Measurements from ENCODE around the gene CNPY1.

CNPY1 gene

DNA sequence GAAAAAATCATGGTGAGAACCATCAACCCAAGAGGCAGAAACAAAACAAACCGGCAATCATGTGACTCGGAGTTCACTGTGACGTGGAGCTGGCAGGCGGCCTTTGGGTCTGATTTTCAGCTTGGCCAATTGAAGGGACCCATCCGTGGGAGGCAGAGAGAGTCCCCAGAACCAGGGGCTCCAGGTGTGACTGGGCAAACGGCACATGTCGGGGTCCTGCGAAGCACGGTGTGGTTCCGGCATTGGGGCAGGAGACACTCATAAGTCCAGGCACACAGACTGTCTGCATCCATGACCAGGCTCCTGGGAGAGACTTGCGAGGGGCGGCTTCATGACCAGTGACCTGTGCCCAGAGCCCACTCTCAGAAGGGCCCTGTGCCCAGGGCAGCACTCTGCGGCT, 12.6 kb upstream of the CNPY1 start:
- DNase-seq (ENCODE audit: low read depth in 2 of 2): no peak

DNA sequence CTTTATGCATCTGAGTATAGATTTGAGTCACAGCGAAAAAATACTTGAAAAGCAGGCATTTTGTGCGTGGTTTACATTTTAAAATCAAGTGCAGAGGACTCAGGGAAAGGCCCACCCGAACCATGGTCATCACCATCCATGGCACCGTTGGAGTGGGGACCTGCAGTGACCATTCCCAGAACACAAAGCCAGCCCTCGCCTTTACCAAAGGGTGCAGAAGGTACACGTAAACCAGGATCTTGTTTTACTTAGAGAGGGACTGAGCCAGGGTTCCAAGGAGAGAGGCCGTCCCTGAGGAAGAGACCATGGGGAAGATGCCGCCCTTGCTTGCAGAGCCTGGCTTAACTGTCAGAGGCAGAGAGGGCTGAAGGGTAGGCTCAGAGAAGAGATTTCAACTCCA, 12.0 kb upstream of the CNPY1 start:
- DNase-seq (ENCODE audit: low read depth in 2 of 2): no peak

DNA sequence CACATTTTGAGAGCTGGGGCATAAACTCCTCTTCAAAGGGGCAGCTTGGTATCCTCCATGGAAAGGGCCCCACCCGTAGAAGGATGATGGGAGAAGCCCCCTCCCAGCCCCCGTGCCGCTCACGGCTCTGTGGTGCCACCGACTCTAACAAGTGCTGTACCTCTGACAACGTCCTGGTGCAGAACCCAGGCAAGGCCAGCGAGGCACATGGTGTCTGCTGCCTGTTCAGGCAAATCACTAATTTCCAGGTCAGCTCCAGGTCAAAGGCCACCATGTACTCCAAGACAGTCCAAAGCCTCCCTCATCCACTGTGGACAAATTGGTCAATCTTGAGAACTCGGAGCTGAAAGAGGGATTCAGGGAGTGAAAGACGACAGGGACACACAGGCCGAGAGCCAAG, 11.4 kb upstream of the CNPY1 start:
- DNase-seq (ENCODE audit: low read depth in 2 of 2): no peak

DNA sequence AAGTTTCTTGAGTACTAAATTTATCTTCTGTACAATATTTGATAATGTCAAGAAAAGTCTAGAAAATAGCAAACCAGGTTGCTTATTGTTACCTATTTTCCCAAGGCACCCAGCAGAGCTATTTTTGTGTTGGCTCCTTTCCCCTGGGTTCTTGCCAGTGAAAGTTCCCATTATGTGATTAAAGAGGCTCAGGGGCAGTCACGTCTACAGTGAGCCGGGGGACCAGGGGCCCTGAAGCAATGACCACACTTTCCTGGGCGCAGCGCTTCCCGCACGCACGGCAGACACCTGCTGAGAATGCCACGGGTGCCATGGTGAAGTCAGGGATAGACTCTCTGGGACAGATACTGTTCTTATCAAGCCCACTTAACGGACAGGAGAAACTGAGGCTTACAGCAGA, 10.4 kb upstream of the CNPY1 start:
- DNase-seq (ENCODE audit: low read depth in 2 of 2): no peak

DNA sequence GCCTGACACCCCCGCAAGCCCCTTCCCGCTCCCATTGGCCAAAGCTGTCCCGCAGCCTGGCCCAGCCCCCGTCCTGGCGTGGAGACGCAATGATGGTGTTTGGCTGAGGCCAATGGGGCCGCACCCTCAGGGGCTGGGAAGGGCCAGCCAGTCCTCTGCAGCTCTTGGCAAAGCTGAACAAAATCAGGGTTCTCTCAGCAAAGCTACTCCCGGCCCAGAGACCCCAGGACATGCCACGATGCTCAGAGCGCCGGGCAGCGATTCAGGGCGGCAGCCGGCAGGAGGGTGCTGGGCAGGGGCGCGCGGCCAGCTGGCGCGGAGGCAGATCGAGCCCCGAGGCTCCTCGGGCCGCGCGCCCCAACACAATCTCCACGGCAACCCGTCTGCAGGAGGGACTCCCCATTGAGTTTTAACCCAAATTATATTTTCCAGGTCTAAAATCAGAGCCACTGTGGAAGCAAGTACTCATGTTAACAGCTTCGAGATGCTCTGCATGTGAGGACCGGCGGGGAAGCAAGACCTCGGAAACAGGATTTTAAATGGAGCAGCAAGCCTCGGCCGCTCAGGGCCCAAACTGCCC, 8.8 kb upstream of the CNPY1 start:
- no peak for DNase-seq (ENCODE audit: low read depth in 2 of 2)

DNA sequence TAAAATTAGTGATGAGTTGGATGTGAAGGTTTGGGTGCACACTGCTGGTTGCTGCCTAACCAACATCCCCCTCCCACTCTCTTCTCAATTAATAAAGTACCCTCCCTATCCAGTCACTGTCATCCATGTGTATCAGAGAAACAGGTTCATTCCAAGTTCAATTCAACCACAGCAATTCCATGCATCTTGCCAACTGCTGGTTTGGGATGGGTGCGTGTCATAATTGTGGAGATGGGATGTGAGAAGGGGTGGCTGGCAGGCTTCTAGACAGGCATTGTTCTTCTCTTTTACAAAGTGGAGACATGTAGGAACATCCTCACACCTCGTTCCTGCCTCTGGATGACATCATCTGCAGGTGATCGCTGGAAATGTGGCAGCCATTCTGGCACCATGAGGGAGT, 7.5 kb upstream of the CNPY1 start:
- no peak for DNase-seq (ENCODE audit: low read depth in 2 of 2)

DNA sequence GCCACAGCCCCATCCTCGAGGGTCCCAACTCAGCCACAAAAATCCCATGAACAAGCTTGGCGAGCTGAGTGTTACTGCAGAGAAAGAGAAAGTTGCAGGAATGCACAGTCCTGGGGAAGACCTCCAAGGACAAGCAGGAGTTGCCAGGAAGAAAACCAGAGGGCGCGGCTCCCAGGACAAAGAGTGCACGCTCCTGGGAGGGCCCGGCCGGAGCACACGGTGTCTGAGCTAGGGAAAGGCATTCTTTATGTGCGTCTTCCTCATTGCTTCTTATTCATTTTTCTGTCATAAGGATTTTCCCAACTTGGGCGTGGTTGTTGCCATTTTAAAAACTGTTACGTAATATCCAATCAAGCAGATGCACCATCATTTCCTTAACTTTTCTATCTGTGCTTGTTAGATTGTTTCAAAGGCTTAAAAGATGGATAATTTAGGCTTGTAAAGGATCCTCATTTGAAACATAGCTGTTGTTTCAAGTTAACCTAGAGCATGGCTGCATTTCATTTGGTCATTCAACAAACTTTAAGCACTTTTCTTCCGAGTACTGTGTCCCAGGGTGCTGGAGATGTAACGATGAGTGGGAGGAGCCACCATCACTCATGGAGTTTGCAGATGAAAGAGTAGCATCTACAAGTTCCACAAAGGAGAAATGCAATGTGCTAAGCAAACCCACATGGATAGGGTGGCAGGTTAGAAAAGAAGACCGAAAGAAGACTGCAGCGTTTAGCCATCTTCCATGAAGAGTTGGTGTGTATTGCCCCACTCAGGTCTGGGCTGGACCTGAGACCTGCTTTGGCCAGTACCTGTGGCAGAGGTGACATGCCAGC, 5.6 kb upstream of the CNPY1 start:
- DNase-seq (ENCODE audit: low read depth in 2 of 2): no peak

DNA sequence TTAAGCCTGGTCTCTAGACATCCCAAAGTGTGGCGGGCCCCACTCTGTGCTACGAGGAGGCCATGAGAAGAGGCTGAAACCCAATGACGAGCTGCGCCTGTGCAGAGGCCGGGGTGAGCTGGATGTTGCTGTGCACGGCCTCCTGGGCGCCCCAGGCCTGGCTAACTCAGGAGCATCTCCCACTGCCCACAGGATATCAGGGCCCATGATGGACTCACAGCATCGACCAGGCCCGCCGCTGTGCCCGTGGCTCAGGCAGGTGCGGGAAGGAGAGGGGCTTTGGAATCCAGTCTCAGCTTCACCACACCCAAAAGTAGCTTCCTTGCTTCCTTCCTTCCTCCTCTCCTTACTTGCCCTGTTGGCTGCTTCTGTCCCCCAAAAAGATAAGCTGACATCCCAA, 4.6 kb upstream of the CNPY1 start:
- no peak for DNase-seq (ENCODE audit: low read depth in 2 of 2)

DNA sequence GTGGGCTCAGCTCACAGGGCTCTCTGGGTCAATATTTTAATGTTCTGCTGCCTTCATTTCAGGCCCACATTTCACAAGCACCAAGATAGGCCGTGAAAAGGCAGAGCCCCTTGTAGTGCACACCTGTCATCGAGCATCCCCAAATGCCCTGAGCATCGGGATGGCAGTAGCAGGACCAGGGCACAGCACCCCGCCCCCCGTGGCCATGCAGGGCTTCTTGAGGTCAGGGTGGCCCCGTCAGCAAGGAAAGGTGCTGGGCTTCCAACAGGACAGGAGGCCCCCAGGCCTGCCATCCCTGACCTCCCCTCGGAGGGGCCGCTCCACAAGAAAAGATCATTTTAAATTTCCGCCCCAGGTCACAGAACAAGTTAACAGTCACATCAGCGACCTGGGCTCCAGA, 2.9 kb upstream of the CNPY1 start:
- DNase-seq (ENCODE audit: low read depth in 2 of 2): no peak

DNA sequence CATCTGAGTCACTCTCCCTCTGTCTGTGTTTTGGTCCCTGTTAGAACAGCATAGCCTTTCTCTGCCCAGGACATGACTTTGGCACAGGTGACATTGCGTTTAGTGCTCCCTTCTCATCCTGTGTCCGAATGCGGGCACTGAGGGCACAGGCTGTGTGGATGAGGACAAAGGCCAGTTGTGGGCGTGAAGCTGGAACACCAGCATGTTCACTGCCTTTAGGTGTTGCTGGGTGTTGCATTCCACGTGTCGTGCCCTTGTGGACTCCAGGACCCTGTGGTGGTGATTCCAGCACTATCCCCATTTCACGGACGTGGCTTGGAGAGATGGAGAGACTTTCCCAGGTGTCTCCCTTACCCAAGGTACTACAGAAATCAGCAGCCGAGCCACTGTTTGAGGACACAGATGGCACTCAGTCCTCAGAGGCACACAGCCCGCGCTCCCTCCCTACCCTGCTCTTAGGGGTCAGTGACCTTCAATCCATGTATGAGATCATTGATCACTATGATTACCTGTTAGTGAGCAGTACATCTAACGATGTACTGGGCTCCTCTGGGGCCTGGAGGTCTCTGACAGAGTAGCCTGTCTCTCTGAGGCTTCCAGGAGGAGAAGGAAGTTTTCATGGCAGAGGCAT, 917 bp upstream of the CNPY1 start:
- DNase-seq (ENCODE audit: low read depth in 2 of 2): no peak

DNA sequence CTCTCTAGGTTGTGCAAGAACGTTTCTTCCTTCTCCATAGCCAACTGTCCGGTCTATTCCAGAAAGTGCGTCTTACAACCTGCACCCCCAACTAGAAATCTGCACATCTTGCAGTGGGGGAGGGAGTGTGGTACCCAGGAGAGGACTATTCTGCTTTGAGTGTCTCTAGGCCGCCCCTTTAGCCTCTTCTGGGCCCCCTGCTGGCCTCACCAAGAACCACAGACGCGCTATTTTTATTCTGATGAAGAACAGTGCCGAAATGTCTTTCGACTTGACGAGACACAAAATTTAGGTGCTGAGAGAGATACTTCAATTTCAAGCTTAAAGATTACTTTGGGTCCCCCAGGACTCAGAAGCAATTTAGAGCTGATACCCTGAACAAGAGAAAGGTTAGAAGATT, 1.0 kb downstream of the CNPY1 start:
- no peak for DNase-seq (ENCODE audit: low read depth in 2 of 2)

DNA sequence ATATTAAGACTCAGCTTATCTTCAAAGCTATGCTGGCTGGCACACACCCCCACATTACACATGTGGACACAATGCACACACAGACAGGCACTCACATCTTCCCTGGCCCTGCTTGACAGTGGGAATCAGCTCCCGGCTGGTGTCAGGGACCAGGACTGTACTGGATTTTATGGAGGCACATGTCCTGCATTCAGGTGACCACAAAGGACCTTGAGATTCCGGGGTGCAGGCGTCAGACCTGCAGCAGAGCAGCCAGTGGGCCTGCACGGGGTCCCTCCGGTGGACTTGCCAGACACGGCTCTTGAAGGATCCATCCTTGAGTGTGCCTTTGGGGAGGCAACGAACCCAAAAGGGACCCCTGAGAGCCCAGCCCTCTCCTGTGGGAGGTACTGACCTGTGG, 1.9 kb downstream of the CNPY1 start:
- DNase-seq (ENCODE audit: low read depth in 2 of 2): no peak

DNA sequence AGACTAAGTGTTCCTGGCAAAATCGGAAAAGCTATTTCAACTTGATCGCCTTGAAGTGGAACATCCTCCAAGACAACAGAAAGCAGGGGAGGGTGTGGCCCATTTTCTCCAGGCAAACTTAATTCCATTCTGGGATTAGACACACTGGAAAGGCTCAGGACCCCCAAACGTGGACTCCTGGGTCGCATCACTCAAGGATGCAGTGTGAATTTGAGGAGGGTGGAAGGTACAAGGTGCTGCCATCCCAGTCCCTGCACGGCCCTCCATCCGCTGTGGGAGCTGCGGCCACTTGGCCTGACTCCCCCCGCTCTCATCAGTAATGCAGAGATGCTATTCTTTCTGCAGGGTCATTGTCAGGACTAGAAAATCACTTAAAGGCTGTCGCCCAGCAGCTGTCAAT, 2.4 kb downstream of the CNPY1 start:
- DNase-seq (ENCODE audit: low read depth in 2 of 2): no peak

DNA sequence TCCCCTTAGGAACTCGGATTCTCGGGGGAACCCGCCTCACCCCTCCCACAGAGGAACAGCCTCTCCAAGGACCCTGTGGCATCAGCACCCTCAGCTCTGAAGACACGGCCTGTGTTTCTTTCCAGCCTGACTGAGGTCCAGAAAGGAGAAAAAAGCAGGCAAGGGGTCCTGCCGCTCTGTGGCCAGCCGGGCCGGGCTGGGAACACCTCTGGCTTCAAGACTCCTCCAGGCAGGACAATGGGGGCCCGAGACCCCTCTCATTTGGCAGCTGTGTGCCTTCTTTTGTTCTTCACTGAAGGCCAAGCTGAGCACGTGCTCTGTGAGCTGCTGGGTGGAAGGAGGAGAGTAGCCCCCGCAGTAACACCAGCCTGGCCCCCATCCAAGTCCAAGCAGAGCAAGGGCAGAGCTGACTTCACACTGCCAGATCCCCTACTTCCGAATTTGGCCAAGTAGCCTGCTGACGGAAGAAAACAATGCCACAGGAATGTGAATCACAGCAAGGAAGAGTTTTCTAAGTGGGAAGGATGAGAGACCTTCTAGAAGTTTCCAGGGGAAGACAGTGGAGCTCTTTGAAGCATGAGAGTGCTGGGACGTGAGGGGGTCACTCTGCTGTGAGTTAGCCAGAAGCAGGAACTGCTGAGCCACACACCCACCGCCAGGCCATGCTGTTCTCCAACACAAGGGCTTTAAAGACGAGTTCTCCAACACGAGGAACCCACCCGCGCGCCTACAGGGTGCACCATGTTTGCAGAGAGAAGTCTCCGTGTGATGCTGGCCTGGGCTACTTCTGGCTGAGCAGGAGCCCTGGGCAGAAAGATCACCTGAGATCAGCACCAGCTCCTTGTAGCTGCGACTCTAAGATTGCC, 3.1 kb downstream of the CNPY1 start:
- DNase-seq (ENCODE audit: low read depth in 2 of 2): no peak

DNA sequence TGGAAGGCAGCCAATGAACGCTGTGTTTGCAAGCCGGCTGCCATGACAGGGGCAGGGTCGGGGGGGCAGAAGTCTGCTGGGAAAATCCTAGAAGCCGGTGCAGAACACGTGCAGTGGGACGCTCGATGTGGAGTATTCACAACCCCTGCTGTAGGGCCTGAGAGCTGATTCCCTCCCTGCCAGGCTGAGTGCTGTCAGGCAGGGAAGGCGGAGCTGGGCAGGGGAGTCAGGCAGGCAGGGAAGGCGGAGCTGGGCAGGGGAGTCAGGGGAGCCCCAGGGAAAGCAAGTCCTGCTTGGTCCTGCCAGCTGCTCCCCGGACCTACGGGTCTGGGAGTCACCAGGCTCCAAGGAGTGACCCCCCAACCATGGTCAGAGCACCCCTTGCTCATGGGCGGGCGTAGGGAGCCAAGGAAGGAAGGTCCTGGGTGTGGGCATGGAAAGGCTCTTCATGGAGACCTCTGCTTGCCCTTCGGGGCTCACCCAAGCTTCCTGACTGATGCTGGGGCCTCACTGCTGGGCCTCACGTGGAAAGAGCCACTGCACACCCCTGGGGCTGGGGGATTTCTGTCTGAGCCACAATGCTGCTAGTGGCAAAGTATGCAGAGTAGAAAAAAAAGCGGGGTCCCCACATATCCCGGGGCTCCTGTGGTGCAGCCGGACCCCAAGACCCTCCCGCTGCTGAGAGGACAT, 4.2 kb downstream of the CNPY1 start:
- DNase-seq (ENCODE audit: low read depth in 2 of 2): no peak

DNA sequence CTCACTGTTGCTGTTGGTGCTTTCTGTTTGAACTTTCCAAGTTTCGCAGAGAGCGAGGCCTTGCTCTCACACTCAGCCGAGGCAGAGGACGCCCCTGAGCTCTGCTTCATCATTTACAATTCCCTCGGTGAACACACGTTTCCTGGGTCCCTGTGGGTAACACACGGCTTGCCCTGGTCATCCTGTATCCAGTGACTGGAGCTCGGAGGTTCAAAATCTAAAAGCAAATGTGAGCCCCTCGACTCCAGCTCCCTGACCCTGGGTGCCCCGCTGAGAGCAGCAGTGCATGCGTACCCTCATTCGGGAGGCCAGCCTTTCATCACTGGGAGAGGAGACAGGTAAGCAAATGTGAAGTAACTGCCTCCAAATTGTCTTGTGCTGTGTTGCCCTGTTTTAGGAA, 5.8 kb downstream of the CNPY1 start:
- DNase-seq (ENCODE audit: low read depth in 2 of 2): no peak

DNA sequence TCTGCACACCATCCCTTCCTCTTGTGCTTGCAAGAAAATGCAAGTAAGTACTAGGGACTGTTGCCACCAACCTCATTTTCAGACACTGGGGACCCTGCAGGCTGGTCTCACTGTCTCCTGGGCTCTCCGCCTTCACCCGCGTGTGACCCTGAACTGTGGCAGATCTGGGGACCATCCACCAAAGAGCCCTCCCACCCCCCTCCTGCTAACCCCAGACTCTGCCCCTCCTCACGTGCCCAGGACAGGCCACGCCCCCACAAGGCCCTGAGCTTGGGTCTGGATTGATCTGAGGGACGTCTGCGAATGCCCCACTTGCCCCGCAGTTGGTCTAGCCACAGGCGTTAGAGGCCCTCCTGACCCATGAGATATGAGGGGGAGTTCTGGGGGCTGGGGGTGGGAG, 8.1 kb downstream of the CNPY1 start:
- no peak for DNase-seq (ENCODE audit: low read depth in 2 of 2)

DNA sequence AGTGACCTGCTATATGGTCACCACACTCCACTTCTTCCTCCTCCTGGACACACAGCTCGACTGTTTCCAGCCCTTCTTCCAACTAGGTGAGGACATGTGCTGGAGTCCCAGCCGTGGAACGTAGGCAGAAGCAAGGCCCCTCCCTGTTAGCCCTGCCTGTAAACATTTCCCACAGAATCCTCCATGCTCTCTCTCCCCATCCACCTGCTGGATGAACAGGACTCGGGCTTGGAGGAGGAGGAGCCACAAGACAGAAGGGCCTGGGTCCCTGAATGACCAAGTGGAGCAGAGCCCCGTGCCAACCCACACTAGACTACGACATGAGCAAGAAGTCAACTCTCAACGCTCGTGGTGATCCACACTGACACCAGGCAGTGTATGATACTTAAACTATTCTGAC, 9.9 kb downstream of the CNPY1 start:
- no peak for DNase-seq (ENCODE audit: low read depth in 2 of 2)

DNA sequence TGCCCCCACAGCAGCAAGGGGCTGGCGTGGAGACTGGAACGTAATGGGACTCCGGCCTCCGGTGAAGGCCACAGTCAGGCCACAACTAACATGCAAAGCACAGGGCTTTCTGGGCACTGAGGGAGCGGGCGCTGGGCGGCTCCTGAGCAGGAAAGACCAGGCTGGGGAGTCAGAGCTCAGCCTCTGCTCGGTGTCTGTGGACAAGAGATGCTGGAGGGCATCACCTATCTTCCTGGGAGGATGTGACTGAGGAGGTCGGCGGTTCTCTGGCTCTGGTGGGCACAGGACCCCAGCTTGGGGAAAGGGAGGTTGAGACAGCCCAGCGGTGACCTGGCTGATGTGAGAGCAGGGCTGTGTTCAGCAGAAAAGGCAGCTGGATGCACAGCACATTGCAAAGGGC, 11.7 kb downstream of the CNPY1 start:
- no peak for DNase-seq (ENCODE audit: low read depth in 2 of 2)

DNA sequence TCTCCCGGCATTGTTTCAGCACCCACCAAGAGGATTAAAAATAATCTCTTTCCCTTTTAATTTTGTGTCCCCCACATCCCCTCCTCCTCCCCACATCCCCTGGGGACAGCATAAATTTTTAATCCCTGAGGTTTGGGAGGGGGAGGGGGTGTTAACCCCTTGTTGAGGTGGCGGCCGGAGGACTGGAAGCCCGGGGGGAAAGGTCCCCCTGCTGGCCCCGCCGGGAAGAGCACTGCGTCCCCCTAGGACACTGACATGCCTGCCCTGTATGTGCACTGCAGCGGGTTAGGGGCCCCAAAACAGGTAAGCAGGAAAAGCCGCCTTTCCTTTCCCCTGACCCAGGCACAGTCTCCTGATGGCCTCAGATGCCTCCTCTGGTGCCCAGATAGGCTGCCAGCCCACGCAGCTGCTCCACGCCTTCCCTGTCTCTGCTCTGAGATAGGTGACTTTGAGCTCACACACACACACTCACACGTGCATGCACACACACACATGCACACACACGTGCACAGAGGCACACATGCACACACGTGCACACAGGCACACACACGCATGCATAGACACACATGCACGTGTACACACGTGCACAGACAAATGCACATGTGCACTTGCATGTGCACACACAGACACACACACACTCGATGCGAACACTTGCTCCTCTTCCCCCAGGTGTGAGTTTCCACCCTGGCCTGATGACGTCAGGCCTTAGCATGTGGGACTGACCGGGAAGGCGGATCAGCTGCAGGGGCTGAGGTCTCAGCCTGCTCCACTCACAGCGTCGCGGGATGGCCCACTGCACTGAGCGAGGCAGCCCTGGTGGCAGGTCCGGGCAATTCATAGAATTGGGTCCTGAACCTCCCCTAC, 12.3 kb downstream of the CNPY1 start:
- no peak for DNase-seq (ENCODE audit: low read depth in 2 of 2)

Measured in stimulated activated CD8-positive, alpha-beta memory T cell treated with anti-CD3 and anti-CD28 coated beads, Interleukin-7, amount 100 ng/mL, for 1 hour (primary cell).